ENCODE measurements around the gene KIRREL3. TPM values are rescaled to one million over a fixed set of nuclear protein-coding genes. Genes with fewer than 3 reads are reported as not detected.

Gene KIRREL3
- total and polyA plus RNA-seq, 2 donors (not counting 3 experiments of a cell fraction or from before 2014, with no cell fraction given) = not detected

DNA sequence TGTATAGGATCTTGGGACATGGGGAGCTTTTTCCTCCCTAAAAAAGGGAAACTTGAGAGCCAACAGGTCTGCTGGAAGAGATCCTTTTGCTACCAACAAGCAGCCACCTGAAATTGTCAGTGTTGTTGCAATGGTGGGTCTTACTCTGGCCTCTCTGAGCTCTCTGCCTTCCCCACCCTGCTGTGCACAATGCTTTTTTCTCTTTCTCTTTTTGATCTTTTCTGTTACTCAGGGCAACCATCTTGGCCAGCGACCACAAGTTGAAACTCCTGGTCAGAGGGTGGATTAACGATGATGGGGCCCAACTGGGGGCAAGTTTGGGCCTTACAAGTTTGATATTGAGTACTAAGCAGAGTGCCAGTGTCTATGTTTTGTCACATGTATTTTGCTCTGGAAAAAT, 155.8 kb downstream of the KIRREL3 start:
- DNase-seq (ENCODE audit: low read depth, low spot score) (no peak), FAIRE-seq (no peak)
- intact Hi-C loops (cut with micrococcal nuclease) = no loop called here
- Histone ChIP-seq H3K4me3 (replicated peaks in 1 of 3; ENCODE audit: insufficient read depth in 1 of 3, low read depth in 1 of 3, low read length in 3 of 3) (no peak overlapping the region), H2AFZ (ENCODE audit: low read depth, low read length) (no peak overlapping the region), H3K9me3 (replicated peaks; ENCODE audit: control insufficient read depth, insufficient read depth, low read length) (no peaks in the 10 kb centered on the region), H3K27me3 (ENCODE audit: control insufficient read depth in 2 of 2, insufficient read depth in 2 of 2, low read length in 2 of 2) (no peaks in the 10 kb centered on the region), H3K79me2 (ENCODE audit: control insufficient read depth, insufficient read depth, low read length) (no peaks in the 10 kb centered on the region), H4K20me1 (replicated peaks; ENCODE audit: control insufficient read depth, extremely low read depth, insufficient read depth, low read length) (no peaks in the 10 kb centered on the region), H3K9ac (replicated peaks; ENCODE audit: extremely low read depth, insufficient read depth, low read length) (no peak overlapping the region), H3K27ac (ENCODE audit: insufficient read depth, low read depth, low read length) (no peak overlapping the region), H3K9me1 (replicated peaks; ENCODE audit: control insufficient read depth, extremely low read depth, insufficient read depth, low read length) (no peaks in the 10 kb centered on the region), H3K4me2 (ENCODE audit: insufficient read depth, low read length) (no peak overlapping the region), H3K4me1 (ENCODE audit: control insufficient read depth, extremely low read depth, insufficient read depth, low read length) (no peaks in the 10 kb centered on the region), H3K36me3 (ENCODE audit: control insufficient read depth in 2 of 2, extremely low read depth in 1 of 2, insufficient read depth in 2 of 2, low read length in 2 of 2) (no peaks in the 10 kb centered on the region)
- CTCF ChIA-PET = no interaction called here
- TF ChIP-seq POLR2AphosphoS5 (IDR thresholded peaks at IDR 0.05; ENCODE audit: insufficient read depth, low read depth, low read length) = no peak
- TF ChIP-seq POLR2A (IDR thresholded peaks at IDR 0.05; ENCODE audit: low read depth, low read length) = no peak
- TF ChIP-seq JUN (IDR thresholded peaks at IDR 0.05; ENCODE audit: borderline replicate concordance, insufficient read depth, insufficient read length, low read depth) = no peak
- TF ChIP-seq, protein P1, sequence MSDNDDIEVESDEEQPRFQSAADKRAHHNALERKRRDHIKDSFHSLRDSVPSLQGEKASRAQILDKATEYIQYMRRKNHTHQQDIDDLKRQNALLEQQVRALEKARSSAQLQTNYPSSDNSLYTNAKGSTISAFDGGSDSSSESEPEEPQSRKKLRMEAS (IDR thresholded peaks at IDR 0.05; ENCODE audit: insufficient read depth, insufficient read length) = no peak
- no peak for TF ChIP-seq EZH2 (IDR thresholded peaks at IDR 0.05; ENCODE audit: borderline replicate concordance, low read depth, low read length, severe bottlenecking)
- no peak for TF ChIP-seq CTCF (IDR thresholded peaks at IDR 0.05; ENCODE audit: extremely low read depth in 1 of 2, insufficient read depth in 1 of 2, low read depth in 1 of 2, low read length in 2 of 2)
- TF ChIP-seq GATA2 (IDR thresholded peaks at IDR 0.05; ENCODE audit: insufficient read depth, insufficient read length, low read depth, low read length) = no peak
- TF ChIP-seq MYC (IDR thresholded peaks at IDR 0.05; ENCODE audit: low read depth, low read length) = no peak
- TF ChIP-seq FOS (IDR thresholded peaks at IDR 0.05; ENCODE audit: borderline replicate concordance, insufficient read depth, low read length) = no peak
- dilution Hi-C loops (cut with MboI; ENCODE audit: extremely low pct_ligation_motif_present, low sequenced_read_pairs) = no loop called here
- POLR2A ChIA-PET = no interaction called here
- no TSS peak for BruUV-seq (replicated peaks)

Measured in endothelial cell of umbilical vein (primary cell).